ENCODE data around the gene TBC1D10A.

GRCh38 chr22:30294066-30294465 is 32.7 kb downstream of the TBC1D10A start:
- no peak for TF ChIP-seq EP300 (IDR thresholded peaks at IDR 0.05; ENCODE audit: low read depth)
- no peak for TF ChIP-seq CTCF (IDR thresholded peaks at IDR 0.05)
